ENCODE measurements around the gene TGFB2.

Gene TGFB2

GRCh38 chr1:218468711-218469110 lies 123.6 kb downstream of the TGFB2 start:
- no peaks in the 10 kb centered on the region for H3K27me3 ChIP-seq (ENCODE audit: low read depth, low read length)
- no peaks in the 10 kb centered on the region for H3K4me1 ChIP-seq (ENCODE audit: control insufficient read depth in 1 of 2, insufficient read depth in 2 of 2, low read length in 2 of 2)
- no peak overlapping the region for H3K27ac ChIP-seq (ENCODE audit: low read length)
- no peak overlapping the region for H3K4me3 ChIP-seq (ENCODE audit: low read depth in 1 of 2, low read length in 2 of 2)
- H3K9me3 ChIP-seq (ENCODE audit: control insufficient read depth in 1 of 2, low read length in 2 of 2): no peaks in the 10 kb centered on the region
- no peaks in the 10 kb centered on the region for H3K36me3 ChIP-seq (ENCODE audit: control insufficient read depth in 1 of 2, insufficient read depth in 2 of 2, low read length in 2 of 2)

DNA sequence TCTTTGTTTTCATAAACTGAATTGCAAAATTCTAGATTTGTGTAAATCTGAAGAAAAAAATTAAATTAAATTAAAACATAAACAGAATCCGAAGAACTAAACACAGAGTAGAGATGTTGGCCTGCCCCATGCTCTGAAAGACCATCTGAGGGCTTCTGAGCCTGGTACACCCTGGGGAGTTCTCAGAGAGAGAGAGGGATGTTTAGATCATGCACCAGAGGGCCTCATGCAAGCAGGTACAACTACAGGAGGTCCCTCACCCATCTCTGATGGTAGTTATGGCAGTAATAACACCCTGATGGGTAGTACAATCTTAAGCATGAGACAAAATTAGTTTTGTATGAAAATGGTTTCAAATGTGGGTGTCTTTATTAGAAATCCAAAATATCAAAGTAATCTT lies 127.7 kb downstream of the TGFB2 start:
- Histone ChIP-seq H3K9me3 (ENCODE audit: control insufficient read depth in 1 of 2, low read length in 2 of 2) (no peaks in the 10 kb centered on the region), H3K27ac (ENCODE audit: low read length) (no peak overlapping the region), H3K36me3 (ENCODE audit: control insufficient read depth in 1 of 2, insufficient read depth in 2 of 2, low read length in 2 of 2) (no peaks in the 10 kb centered on the region)

DNA sequence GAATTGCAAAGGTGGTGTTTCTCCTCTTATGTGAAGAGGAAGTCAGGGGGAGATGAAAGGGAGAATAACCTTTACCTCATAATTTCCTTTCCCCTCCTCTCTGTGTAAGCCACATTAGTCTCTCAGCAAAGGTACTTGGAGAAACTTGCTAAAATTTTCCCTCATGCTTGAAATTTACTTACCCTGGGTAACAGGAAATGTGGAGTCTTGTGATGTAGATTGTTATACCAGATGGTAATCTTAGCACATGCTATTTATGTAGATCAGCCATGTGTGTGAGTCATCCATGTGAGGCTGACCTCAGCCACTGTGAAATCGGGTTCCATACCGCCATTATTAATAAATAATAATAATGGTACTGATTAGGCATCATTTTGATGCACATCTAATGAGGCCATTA lies 128.4 kb downstream of the TGFB2 start:
- H3K9me3 ChIP-seq (ENCODE audit: control insufficient read depth in 1 of 2, low read length in 2 of 2): no peaks in the 10 kb centered on the region
- H3K4me1 ChIP-seq (ENCODE audit: control insufficient read depth in 1 of 2, insufficient read depth in 2 of 2, low read length in 2 of 2): no peaks in the 10 kb centered on the region
- H3K4me3 ChIP-seq (ENCODE audit: low read depth in 1 of 2, low read length in 2 of 2): no peak overlapping the region
- H3K27me3 ChIP-seq (ENCODE audit: low read depth, low read length): no peaks in the 10 kb centered on the region
- no peak overlapping the region for H3K27ac ChIP-seq (ENCODE audit: low read length)
- H3K36me3 ChIP-seq (ENCODE audit: control insufficient read depth in 1 of 2, insufficient read depth in 2 of 2, low read length in 2 of 2): no peaks in the 10 kb centered on the region

More for the DNA sequence above, 127.7 kb downstream of the TGFB2 start:
- H3K27me3 ChIP-seq (ENCODE audit: low read depth, low read length): no peaks in the 10 kb centered on the region
- H3K4me1 ChIP-seq (ENCODE audit: control insufficient read depth in 1 of 2, insufficient read depth in 2 of 2, low read length in 2 of 2): no peaks in the 10 kb centered on the region
- no peak overlapping the region for H3K4me3 ChIP-seq (ENCODE audit: low read depth in 1 of 2, low read length in 2 of 2)

- Histone ChIP-seq H3K4me3 (ENCODE audit: low read depth in 1 of 2, low read length in 2 of 2) (no peak overlapping the region), H3K27me3 (ENCODE audit: low read depth, low read length) (no peaks in the 10 kb centered on the region), H3K9me3 (ENCODE audit: control insufficient read depth in 1 of 2, low read length in 2 of 2) (no peaks in the 10 kb centered on the region), H3K36me3 (ENCODE audit: control insufficient read depth in 1 of 2, insufficient read depth in 2 of 2, low read length in 2 of 2) (no peaks in the 10 kb centered on the region), H3K27ac (ENCODE audit: low read length) (no peak overlapping the region), H3K4me1 (ENCODE audit: control insufficient read depth in 1 of 2, insufficient read depth in 2 of 2, low read length in 2 of 2) (no peaks in the 10 kb centered on the region)
Measured at GRCh38 chr1:218474128-218474527, 129.0 kb downstream of the TGFB2 start.

GRCh38 chr1:218475275-218475674 lies 130.1 kb downstream of the TGFB2 start:
- Histone ChIP-seq H3K36me3 (ENCODE audit: control insufficient read depth in 1 of 2, insufficient read depth in 2 of 2, low read length in 2 of 2) (no peaks in the 10 kb centered on the region), H3K4me1 (ENCODE audit: control insufficient read depth in 1 of 2, insufficient read depth in 2 of 2, low read length in 2 of 2) (no peaks in the 10 kb centered on the region), H3K27me3 (ENCODE audit: low read depth, low read length) (no peaks in the 10 kb centered on the region), H3K27ac (ENCODE audit: low read length) (peak overlapping the region; percentile 25), H3K9me3 (ENCODE audit: control insufficient read depth in 1 of 2, low read length in 2 of 2) (no peaks in the 10 kb centered on the region), H3K4me3 (ENCODE audit: low read depth in 1 of 2, low read length in 2 of 2) (no peak overlapping the region)

DNA sequence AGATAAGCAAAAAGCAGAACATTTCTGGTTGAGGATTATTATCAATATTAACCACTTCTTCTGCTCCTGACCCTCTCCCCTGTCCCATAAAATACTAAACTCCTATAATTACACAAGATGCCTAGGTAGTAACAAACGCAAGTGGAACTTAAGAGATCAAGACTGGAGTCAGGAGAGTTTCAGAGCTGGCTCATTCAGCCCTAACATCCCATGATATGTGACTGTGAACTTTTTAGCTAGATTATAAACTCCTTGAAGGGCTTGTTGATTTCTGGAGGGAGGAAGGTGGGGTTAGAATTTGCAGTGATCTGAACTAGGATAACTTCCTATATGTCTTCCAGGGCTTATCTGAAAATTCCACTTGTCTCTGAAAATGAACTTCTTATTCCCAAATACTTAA lies 130.6 kb downstream of the TGFB2 start:
- Histone ChIP-seq H3K27me3 (ENCODE audit: low read depth, low read length) (no peaks in the 10 kb centered on the region), H3K36me3 (ENCODE audit: control insufficient read depth in 1 of 2, insufficient read depth in 2 of 2, low read length in 2 of 2) (no peaks in the 10 kb centered on the region), H3K9me3 (ENCODE audit: control insufficient read depth in 1 of 2, low read length in 2 of 2) (no peaks in the 10 kb centered on the region), H3K4me3 (ENCODE audit: low read depth in 1 of 2, low read length in 2 of 2) (no peak overlapping the region), H3K27ac (ENCODE audit: low read length) (peak overlapping the region; percentile 25), H3K4me1 (ENCODE audit: control insufficient read depth in 1 of 2, insufficient read depth in 2 of 2, low read length in 2 of 2) (no peaks in the 10 kb centered on the region)

DNA sequence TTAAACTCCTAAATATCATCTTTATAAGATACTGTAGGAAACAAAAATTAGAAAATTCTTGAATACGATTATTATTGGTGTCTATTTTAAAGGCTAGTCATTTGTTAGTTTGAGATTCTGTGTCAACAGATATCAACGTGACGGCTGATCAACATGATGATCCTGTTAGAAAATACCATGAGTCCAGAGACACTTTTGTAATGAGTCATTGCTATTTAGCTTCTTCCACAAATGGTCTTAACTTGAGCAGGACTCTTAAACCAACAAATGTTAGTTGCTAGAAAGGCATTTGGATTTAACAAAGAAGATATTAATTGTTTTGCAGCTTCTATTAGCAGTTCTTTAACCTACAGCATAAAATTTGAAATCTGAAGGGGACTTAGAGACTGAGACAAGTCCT lies 131.2 kb downstream of the TGFB2 start:
- H3K4me3 ChIP-seq (ENCODE audit: low read depth in 1 of 2, low read length in 2 of 2): no peak overlapping the region
- H3K27ac ChIP-seq (ENCODE audit: low read length): peak overlapping the region; percentile 34
- H3K9me3 ChIP-seq (ENCODE audit: control insufficient read depth in 1 of 2, low read length in 2 of 2): no peaks in the 10 kb centered on the region
- H3K36me3 ChIP-seq (ENCODE audit: control insufficient read depth in 1 of 2, insufficient read depth in 2 of 2, low read length in 2 of 2): no peaks in the 10 kb centered on the region
- H3K27me3 ChIP-seq (ENCODE audit: low read depth, low read length): no peaks in the 10 kb centered on the region
- peaks cover 0 to 7% of the 10 kb centered on the region in 2 donors for H3K4me1 ChIP-seq (ENCODE audit: control insufficient read depth in 1 of 2, insufficient read depth in 2 of 2, low read length in 2 of 2)

DNA sequence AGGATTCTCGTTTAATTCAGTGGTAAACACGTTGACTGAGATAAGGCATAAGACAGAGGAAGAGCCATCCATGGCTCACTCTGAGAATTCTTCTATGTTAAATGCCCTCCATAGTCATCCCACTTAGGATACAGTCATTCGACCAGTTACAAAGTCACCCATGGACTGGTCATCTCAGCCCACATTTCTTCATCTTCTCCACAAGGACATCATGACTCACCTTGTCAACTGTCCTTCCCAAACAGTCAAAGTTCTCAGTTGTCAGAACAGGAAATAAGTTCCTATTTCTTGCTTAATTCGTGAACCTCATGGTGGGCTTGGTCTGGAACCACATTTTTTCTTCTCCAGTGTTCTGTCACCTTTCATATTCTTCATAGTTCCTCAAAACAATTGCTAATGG lies 133.2 kb downstream of the TGFB2 start:
- Histone ChIP-seq H3K27me3 (ENCODE audit: low read depth, low read length) (no peaks in the 10 kb centered on the region), H3K4me1 (ENCODE audit: control insufficient read depth in 1 of 2, insufficient read depth in 2 of 2, low read length in 2 of 2) (peaks cover 0 to 7% of the 10 kb centered on the region in 2 donors), H3K9me3 (ENCODE audit: control insufficient read depth in 1 of 2, low read length in 2 of 2) (no peaks in the 10 kb centered on the region), H3K4me3 (ENCODE audit: low read depth in 1 of 2, low read length in 2 of 2) (no peak overlapping the region), H3K27ac (ENCODE audit: low read length) (no peak overlapping the region), H3K36me3 (ENCODE audit: control insufficient read depth in 1 of 2, insufficient read depth in 2 of 2, low read length in 2 of 2) (no peaks in the 10 kb centered on the region)

DNA sequence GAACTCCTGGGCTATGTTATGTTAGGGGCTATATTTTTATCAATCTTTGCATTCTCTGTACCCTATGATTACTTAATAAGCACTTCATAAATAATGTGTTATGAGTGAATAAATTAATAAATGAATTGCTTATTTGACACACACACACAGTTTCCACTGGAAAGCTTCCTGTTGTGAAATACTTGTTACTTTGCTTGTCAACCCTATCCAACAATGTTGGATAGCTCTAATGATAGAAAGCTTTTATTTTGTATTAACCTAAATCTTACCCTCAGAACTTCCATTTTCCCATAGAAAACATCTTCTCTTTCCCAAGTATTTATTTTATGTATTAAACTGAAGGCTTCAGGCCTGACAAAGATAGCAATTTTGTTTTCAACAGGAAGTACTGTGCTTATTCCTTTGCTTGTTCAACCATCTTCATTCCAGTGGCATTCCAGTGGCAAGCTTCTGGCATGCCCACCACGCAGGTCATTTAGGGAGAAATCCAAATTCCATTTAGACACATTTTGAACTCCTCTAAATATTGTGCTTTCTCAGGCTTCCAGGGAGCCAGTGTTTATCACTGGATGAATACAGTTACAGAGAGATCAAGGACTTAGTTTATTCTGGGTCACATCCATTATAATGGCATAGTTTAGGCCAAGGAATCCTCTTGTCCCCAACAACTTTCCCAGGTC lies 134.4 kb downstream of the TGFB2 start:
- Histone ChIP-seq H3K36me3 (ENCODE audit: control insufficient read depth in 1 of 2, insufficient read depth in 2 of 2, low read length in 2 of 2) (no peaks in the 10 kb centered on the region), H3K9me3 (ENCODE audit: control insufficient read depth in 1 of 2, low read length in 2 of 2) (no peaks in the 10 kb centered on the region), H3K27me3 (ENCODE audit: low read depth, low read length) (no peaks in the 10 kb centered on the region), H3K27ac (ENCODE audit: low read length) (peak overlapping the region; percentile 77), H3K4me1 (ENCODE audit: control insufficient read depth in 1 of 2, insufficient read depth in 2 of 2, low read length in 2 of 2) (peaks cover 0 to 7% of the 10 kb centered on the region in 2 donors), H3K4me3 (ENCODE audit: low read depth in 1 of 2, low read length in 2 of 2) (no peak overlapping the region)

DNA sequence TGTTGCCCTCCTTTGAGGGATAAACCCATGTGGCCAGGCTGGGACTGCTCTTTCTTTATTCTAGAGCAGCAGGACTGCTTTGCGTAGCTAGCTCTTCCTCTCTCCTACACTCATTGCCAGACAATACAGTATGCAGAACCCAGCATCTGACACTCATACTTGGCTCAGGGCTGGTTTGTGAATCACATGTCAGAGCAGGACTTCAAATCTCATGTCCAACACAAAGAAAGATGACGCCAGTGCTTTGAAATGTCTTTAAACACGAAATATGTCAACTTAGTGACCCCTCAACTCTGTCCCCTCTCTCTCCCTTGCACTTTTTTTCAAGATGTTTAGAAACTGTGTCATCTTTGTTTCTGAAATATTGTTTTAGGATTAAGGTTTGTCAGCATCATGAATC lies 135.0 kb downstream of the TGFB2 start:
- H3K36me3 ChIP-seq (ENCODE audit: control insufficient read depth in 1 of 2, insufficient read depth in 2 of 2, low read length in 2 of 2): no peaks in the 10 kb centered on the region
- H3K27me3 ChIP-seq (ENCODE audit: low read depth, low read length): no peaks in the 10 kb centered on the region
- no peaks in the 10 kb centered on the region for H3K9me3 ChIP-seq (ENCODE audit: control insufficient read depth in 1 of 2, low read length in 2 of 2)
- peaks cover 0 to 7% of the 10 kb centered on the region in 2 donors for H3K4me1 ChIP-seq (ENCODE audit: control insufficient read depth in 1 of 2, insufficient read depth in 2 of 2, low read length in 2 of 2)
- H3K4me3 ChIP-seq (ENCODE audit: low read depth in 1 of 2, low read length in 2 of 2): no peak overlapping the region
- H3K27ac ChIP-seq (ENCODE audit: low read length): peak overlapping the region; percentile 77

DNA sequence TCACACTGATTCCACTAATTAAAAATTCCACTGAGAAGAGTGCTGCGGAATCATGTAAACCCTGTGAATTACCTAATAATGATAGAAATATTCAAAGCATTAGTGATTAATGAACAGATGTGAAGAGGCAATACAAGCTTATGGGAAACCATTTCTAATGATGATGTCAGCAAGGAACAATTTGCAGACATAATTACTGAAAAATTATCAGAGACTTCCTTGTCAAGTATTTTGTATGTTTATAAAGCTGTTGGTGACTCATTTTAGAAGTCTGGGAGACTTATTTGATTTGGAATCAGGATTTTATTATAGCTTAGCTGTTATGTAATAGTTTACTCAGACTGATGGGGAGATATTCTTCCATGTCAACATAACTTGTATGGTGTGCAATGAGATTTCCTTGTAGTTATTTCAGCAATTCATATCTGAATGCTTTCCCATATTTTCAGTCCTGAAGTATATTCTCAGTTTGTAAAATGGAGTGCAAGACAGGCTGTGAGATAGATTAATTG lies 135.5 kb downstream of the TGFB2 start:
- peaks cover 0 to 7% of the 10 kb centered on the region in 2 donors for H3K4me1 ChIP-seq (ENCODE audit: control insufficient read depth in 1 of 2, insufficient read depth in 2 of 2, low read length in 2 of 2)
- peak overlapping the region; percentile 77 for H3K27ac ChIP-seq (ENCODE audit: low read length)
- no peaks in the 10 kb centered on the region for H3K27me3 ChIP-seq (ENCODE audit: low read depth, low read length)
- H3K4me3 ChIP-seq (ENCODE audit: low read depth in 1 of 2, low read length in 2 of 2): no peak overlapping the region
- H3K36me3 ChIP-seq (ENCODE audit: control insufficient read depth in 1 of 2, insufficient read depth in 2 of 2, low read length in 2 of 2): no peaks in the 10 kb centered on the region
- H3K9me3 ChIP-seq (ENCODE audit: control insufficient read depth in 1 of 2, low read length in 2 of 2): no peaks in the 10 kb centered on the region

Data from muscle layer of duodenum (tissue), 2 donors.